ENCODE data around the gene ATXN2. TPM values are rescaled to one million over a fixed set of nuclear protein-coding genes. Genes with fewer than 3 reads are reported as not detected.
"Not testable (repeated sequence)": the region's sequence is repeated elsewhere in the genome, so short reads cannot be mapped to it uniquely, and the experiment has no call there.

The ATXN2 gene
- total RNA-seq, 1 donor from 2014 or later, result 34.2 TPM

DNA sequence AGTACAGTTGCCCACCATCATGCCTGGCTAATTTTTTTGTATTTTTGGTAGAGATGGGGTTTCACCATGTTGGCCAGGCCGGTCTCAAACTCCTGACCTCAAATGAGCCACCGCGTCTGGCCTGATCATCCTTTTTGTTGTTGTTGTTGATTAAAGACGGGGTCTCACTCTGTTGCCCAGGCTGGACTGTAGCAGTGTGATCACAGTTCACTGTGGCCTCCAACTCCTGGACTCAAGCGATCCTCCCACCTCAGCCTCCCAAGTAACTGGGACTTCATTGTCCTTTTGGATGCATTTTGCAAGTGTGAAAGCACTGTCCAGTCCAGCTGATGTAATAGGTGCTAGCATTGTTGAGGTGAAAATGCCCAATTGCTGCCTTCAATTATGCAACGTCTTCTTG is 27.1 kb upstream of the ATXN2 start:
- Mint-ChIP-seq H3K4me3 (no peak overlapping the region), H3K27ac (no peak overlapping the region), H3K27me3 (ENCODE audit: insufficient read depth, low read depth) (no peaks in the 10 kb centered on the region), H3K36me3 (no peaks in the 10 kb centered on the region), H3K4me1 (no peaks in the 10 kb centered on the region), H3K9me3 (no peaks in the 10 kb centered on the region)
- H3K4me1 ChIP-seq, result no peaks in the 10 kb centered on the region
- no peak overlapping the region for H3K9ac ChIP-seq
- H3K79me2 ChIP-seq (ENCODE audit: low read depth), result no peaks in the 10 kb centered on the region
- H3K27me3 ChIP-seq, result no peaks in the 10 kb centered on the region
- no peak overlapping the region for H3K27ac ChIP-seq
- no peaks in the 10 kb centered on the region for H4K20me1 ChIP-seq (ENCODE audit: low read depth)
- no peak overlapping the region for H2AFZ ChIP-seq (replicated peaks)
- H3K36me3 ChIP-seq, result no peaks in the 10 kb centered on the region
- no peak overlapping the region for H3K4me3 ChIP-seq
- no peak overlapping the region for H3K4me2 ChIP-seq
- TF ChIP-seq EZH2phosphoT487 (IDR thresholded peaks at IDR 0.05) (no peak), EZH2 (IDR thresholded peaks at IDR 0.05) (no peak)
- TF ChIP-seq, protein P1, sequence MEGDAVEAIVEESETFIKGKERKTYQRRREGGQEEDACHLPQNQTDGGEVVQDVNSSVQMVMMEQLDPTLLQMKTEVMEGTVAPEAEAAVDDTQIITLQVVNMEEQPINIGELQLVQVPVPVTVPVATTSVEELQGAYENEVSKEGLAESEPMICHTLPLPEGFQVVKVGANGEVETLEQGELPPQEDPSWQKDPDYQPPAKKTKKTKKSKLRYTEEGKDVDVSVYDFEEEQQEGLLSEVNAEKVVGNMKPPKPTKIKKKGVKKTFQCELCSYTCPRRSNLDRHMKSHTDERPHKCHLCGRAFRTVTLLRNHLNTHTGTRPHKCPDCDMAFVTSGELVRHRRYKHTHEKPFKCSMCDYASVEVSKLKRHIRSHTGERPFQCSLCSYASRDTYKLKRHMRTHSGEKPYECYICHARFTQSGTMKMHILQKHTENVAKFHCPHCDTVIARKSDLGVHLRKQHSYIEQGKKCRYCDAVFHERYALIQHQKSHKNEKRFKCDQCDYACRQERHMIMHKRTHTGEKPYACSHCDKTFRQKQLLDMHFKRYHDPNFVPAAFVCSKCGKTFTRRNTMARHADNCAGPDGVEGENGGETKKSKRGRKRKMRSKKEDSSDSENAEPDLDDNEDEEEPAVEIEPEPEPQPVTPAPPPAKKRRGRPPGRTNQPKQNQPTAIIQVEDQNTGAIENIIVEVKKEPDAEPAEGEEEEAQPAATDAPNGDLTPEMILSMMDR (IDR thresholded peaks at IDR 0.05), result no peak
- H3K9me3 ChIP-seq (ENCODE audit: low read depth), result no peaks in the 10 kb centered on the region
- no peaks in the 10 kb centered on the region for H3F3A ChIP-seq (ENCODE audit: low read depth)
- no peak for DNase-seq (ENCODE audit: low spot score)

DNA sequence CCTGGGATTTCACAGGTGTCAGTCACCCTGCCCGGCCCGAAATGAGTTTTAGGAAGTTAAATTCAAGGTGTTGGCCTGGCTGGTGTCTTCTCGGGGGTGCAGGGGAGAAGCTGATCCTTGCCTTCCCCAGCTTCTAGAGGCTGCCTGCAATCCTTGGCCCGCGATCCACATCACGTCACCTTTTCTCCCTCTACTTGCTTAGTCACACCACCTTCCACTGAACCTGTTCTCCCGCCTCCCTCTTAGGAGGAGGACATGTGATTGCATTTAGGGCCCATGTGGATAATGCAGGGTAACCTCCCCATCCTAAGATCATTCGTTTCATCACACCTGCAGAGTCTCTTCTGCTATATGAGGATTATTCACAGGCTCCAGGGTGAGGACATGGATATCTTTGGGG is 25.4 kb upstream of the ATXN2 start:
- no peaks in the 10 kb centered on the region for H4K20me1 ChIP-seq (ENCODE audit: low read depth)
- H3K27ac ChIP-seq, result no peak overlapping the region
- no peaks in the 10 kb centered on the region for H3K9me3 ChIP-seq (ENCODE audit: low read depth)
- Mint-ChIP-seq H3K4me1 (no peaks in the 10 kb centered on the region), H3K9me3 (no peaks in the 10 kb centered on the region), H3K27ac (no peak overlapping the region), H3K4me3 (no peak overlapping the region), H3K27me3 (ENCODE audit: insufficient read depth, low read depth) (no peaks in the 10 kb centered on the region), H3K36me3 (no peaks in the 10 kb centered on the region)
- H3K9ac ChIP-seq, result no peak overlapping the region
- H3K27me3 ChIP-seq, result no peaks in the 10 kb centered on the region
- no peaks in the 10 kb centered on the region for H3K4me1 ChIP-seq
- no peak overlapping the region for H3K4me2 ChIP-seq
- no peak overlapping the region for H3K4me3 ChIP-seq
- H3K36me3 ChIP-seq, result no peaks in the 10 kb centered on the region
- no peak for DNase-seq (ENCODE audit: low spot score)
- no peaks in the 10 kb centered on the region for H3F3A ChIP-seq (ENCODE audit: low read depth)
- no peak overlapping the region for H2AFZ ChIP-seq (replicated peaks)
- H3K79me2 ChIP-seq (ENCODE audit: low read depth), result no peaks in the 10 kb centered on the region
- TF ChIP-seq, protein P1 (IDR thresholded peaks at IDR 0.05), result no peak
- no peak for TF ChIP-seq EZH2 (IDR thresholded peaks at IDR 0.05)
- TF ChIP-seq EZH2phosphoT487 (IDR thresholded peaks at IDR 0.05), result no peak

GRCh38 chr12:111617841-111618240 is 18.7 kb upstream of the ATXN2 start:
- not testable (repeated sequence) for H3K4me1 ChIP-seq; H3K4me3 Mint-ChIP-seq; H3K27ac Mint-ChIP-seq; H3K9me3 Mint-ChIP-seq; H3F3A ChIP-seq (ENCODE audit: low read depth); H3K4me3 ChIP-seq; H3K4me2 ChIP-seq; H3K9me3 ChIP-seq (ENCODE audit: low read depth); H3K79me2 ChIP-seq (ENCODE audit: low read depth); H4K20me1 ChIP-seq (ENCODE audit: low read depth); H3K27me3 ChIP-seq; H2AFZ ChIP-seq (replicated peaks); H3K36me3 ChIP-seq; H3K36me3 Mint-ChIP-seq; DNase-seq (ENCODE audit: low spot score); H3K4me1 Mint-ChIP-seq; H3K27ac ChIP-seq; H3K27me3 Mint-ChIP-seq (ENCODE audit: insufficient read depth, low read depth); H3K9ac ChIP-seq

DNA sequence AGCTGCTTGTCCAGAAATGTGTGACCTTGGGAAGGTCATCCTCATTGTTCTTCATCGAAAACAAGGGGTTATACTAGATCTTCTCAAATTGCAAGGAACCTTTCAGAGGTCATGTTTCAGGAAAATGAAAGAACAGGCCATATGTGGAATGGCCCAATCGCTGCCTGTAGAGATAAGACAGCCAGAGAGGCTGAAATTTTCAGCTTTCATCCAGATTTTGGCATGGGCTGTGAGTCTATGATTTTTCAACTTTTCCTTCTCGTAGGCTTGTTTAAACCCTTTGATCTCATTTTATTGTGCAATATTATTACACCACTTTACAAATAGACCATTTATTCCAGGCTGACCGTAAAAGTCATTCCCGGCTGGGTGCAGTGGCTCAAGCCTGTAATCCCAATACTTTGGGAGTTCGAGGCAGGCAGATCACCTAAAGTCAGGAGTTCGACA is 17.1 kb upstream of the ATXN2 start:
- H3K4me1 Mint-ChIP-seq, result no peaks in the 10 kb centered on the region
- H3K4me2 ChIP-seq, result no peak overlapping the region
- H3K9me3 ChIP-seq (ENCODE audit: low read depth), result no peaks in the 10 kb centered on the region
- H2AFZ ChIP-seq (replicated peaks), result no peak overlapping the region
- no peaks in the 10 kb centered on the region for H3K27me3 Mint-ChIP-seq (ENCODE audit: insufficient read depth, low read depth)
- no peaks in the 10 kb centered on the region for H3K36me3 Mint-ChIP-seq
- no peak for DNase-seq (ENCODE audit: low spot score)
- no peaks in the 10 kb centered on the region for H4K20me1 ChIP-seq (ENCODE audit: low read depth)
- no peaks in the 10 kb centered on the region for H3K4me1 ChIP-seq
- H3F3A ChIP-seq (ENCODE audit: low read depth), result no peaks in the 10 kb centered on the region
- no peak overlapping the region for H3K9ac ChIP-seq
- H3K27ac ChIP-seq, result no peak overlapping the region
- TF ChIP-seq, protein P1 (IDR thresholded peaks at IDR 0.05), result no peak
- TF ChIP-seq EZH2 (IDR thresholded peaks at IDR 0.05), result no peak
- TF ChIP-seq EZH2phosphoT487 (IDR thresholded peaks at IDR 0.05), result no peak
- H3K4me3 Mint-ChIP-seq, result no peak overlapping the region
- H3K4me3 ChIP-seq, result no peak overlapping the region
- no peaks in the 10 kb centered on the region for H3K9me3 Mint-ChIP-seq
- no peaks in the 10 kb centered on the region for H3K79me2 ChIP-seq (ENCODE audit: low read depth)
- no peak overlapping the region for H3K27ac Mint-ChIP-seq
- H3K27me3 ChIP-seq, result no peaks in the 10 kb centered on the region
- no peaks in the 10 kb centered on the region for H3K36me3 ChIP-seq

Data from neural progenitor cell (in vitro differentiated cells).